GM12892 (cell line): ENCODE results near the gene CYTH4.
A peak's percentile ranks its signal among the peaks of the same experiment; 100 is the strongest.

Experiments used
- DNase-seq: peaks from one replicate; pipeline ENCODE4 v3.0.0; 2011; ENCODE audit not compliant: insufficient read length
- FAIRE-seq: peaks from 2 replicates; lab custom pipeline; 2011; peaks lifted over from hg19 to GRCh38; lab: Jason Lieb, UNC
- POLR2A ChIP-seq: IDR thresholded peaks from 2 replicates; pipeline ENCODE4 v1.6.1; 2011; ENCODE audit warnings: low read depth, low read length, control low read depth
- POLR2AphosphoS5 ChIP-seq: IDR thresholded peaks from 2 replicates; pipeline ENCODE4 v1.6.1; 2011; ENCODE audit warnings: low read depth, low read length, control low read depth
- TAF1 ChIP-seq: IDR thresholded peaks from 2 replicates; pipeline ENCODE4 v1.6.1; 2011; ENCODE audit warnings: low read depth, mild to moderate bottlenecking, control low read depth, low read length, borderline replicate concordance

The CYTH4 gene

GRCh38 chr22:37254209-37254866 lies 28.0 kb upstream of the CYTH4 start:
- FAIRE-seq, result no peak
- TF ChIP-seq POLR2AphosphoS5, result no peak
- no peak for TF ChIP-seq POLR2A
- TF ChIP-seq TAF1, result no peak
- no peak for DNase-seq

GRCh38 chr22:37254867-37255233 lies 27.5 kb upstream of the CYTH4 start:
- TF ChIP-seq TAF1 (no peak), POLR2AphosphoS5 (no peak), POLR2A (no peak)
- no peak for DNase-seq
- FAIRE-seq, result no peak

- FAIRE-seq, result no peak
- TF ChIP-seq POLR2A, result no peak
- TF ChIP-seq TAF1, result no peak
- no peak for TF ChIP-seq POLR2AphosphoS5
- DNase-seq, result no peak
Observed at GRCh38 chr22:37255558-37256006, 26.7 kb upstream of the CYTH4 start.

- TF ChIP-seq POLR2AphosphoS5 (no peak), TAF1 (no peak), POLR2A (no peak)
- FAIRE-seq, result peak; percentile 24
- no peak for DNase-seq
Observed at GRCh38 chr22:37256075-37256726, 26.1 kb upstream of the CYTH4 start.

GRCh38 chr22:37258005-37258752 lies 24.1 kb upstream of the CYTH4 start:
- DNase-seq, result no peak
- no peak for TF ChIP-seq POLR2A
- no peak for TF ChIP-seq POLR2AphosphoS5
- no peak for TF ChIP-seq TAF1
- no peak for FAIRE-seq

- FAIRE-seq, result no peak
Observed at GRCh38 chr22:37258753-37259401, 23.4 kb upstream of the CYTH4 start.

GRCh38 chr22:37259540-37260029 lies 22.7 kb upstream of the CYTH4 start:
- no peak for TF ChIP-seq POLR2AphosphoS5
- TF ChIP-seq TAF1, result no peak
- TF ChIP-seq POLR2A, result no peak
- FAIRE-seq (peak; percentile 87), DNase-seq (no peak)

More at GRCh38 chr22:37258753-37259401, 23.4 kb upstream of the CYTH4 start:
- TF ChIP-seq POLR2A, result no peak
- no peak for TF ChIP-seq TAF1
- TF ChIP-seq POLR2AphosphoS5, result no peak
- no peak for DNase-seq

GRCh38 chr22:37260155-37260795 lies 22.0 kb upstream of the CYTH4 start:
- DNase-seq, result no peak
- no peak for FAIRE-seq
- TF ChIP-seq POLR2AphosphoS5 (no peak), TAF1 (no peak), POLR2A (no peak)

- TF ChIP-seq POLR2AphosphoS5 (no peak), TAF1 (no peak), POLR2A (no peak)
- FAIRE-seq (peak; percentile 96), DNase-seq (no peak)
Observed at GRCh38 chr22:37260901-37261336, 21.4 kb upstream of the CYTH4 start.

GRCh38 chr22:37262346-37262745 lies 20.0 kb upstream of the CYTH4 start:
- FAIRE-seq (no peak), DNase-seq (no peak)
- TF ChIP-seq POLR2AphosphoS5 (no peak), POLR2A (no peak)
